ENCODE measurements around the gene PRKG1.

PRKG1 gene

DNA sequence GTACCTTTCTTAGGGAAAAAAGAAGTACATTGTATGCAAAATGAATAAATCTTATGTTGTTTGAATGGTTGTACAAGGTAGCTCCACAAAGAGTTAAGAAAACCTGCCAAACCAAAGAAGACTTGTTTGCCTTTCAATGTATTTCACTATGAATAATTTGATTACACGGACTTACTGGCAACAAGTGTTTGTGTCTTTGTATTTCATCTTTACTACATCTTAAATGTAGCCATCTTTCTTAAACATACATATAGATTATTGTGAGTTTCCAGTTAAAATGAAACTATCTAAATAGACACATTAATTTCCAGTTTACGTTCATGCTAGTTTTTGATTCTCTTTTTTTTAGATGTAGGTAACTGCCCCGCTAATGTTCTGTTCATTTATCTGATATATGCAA is 2.8 kb downstream of the PRKG1 start:
- no peak for DNase-seq

DNA sequence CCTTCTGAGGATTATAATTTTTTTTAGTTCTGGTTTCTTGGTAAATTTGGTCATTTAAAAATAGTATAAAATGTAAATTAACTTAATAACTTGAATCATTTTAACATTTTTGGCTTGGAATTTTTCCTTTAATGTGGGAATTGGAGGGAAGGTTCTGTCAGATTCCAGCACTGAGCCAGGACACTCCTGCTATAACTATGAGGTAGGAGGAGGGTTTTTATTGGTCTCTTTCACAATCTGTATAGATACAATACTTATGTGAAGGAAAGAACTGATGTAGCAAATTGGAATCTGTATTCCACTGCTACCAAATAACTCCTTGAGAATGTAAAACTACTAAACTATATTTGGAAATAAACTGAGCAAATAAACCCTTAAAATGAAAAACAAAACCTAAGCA is 3.2 kb downstream of the PRKG1 start:
- no peak for DNase-seq

DNA sequence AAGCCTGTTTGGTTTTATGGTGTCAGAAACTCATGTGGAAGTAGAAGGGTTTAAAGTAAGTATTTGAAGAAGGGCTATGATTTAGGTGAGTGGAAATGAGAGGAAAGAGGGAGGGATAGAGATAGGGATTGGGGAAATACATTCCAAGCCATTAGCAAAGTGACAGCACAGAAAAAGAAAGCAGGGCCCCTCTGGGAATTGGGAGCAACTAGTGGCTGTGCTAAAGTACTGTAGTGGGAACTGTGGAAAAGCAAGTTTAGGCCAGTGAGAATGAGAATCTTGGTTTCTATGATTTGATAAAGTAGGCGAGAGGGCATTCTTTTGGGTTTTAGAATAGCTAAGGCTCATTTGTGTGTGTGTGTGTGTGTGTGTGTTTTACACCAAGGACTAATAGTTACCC is 5.0 kb downstream of the PRKG1 start:
- no peak for DNase-seq

DNA sequence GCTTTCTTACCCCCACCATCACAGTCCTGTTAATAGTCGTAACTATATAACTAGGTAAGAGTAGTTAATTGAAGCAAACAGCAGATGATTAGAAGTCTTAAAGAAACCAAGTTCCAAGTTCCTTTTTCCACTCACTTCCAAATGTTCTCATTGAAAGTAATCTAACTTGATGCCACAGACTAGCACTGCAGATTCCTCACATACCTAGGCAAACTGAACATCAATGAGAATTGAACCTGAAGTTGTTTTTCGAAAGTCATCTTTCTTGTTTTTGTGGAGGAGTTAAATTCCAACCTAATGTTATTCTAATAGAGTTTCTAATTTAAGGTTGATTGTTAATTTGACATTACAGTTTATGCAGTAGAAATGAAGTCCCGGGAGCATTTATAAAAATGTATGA is 5.5 kb downstream of the PRKG1 start:
- DNase-seq = no peak

- DNase-seq = no peak
Measured at GRCh38 chr10:51080311-51081006, 6.2 kb downstream of the PRKG1 start.

GRCh38 chr10:51082857-51083256 is 8.6 kb downstream of the PRKG1 start:
- DNase-seq = no peak

- DNase-seq = no peak
Measured at GRCh38 chr10:51083356-51083853, 9.1 kb downstream of the PRKG1 start.

- no peak for DNase-seq
Measured at GRCh38 chr10:51085204-51085603, 10.9 kb downstream of the PRKG1 start.

GRCh38 chr10:51086710-51087109 is 12.4 kb downstream of the PRKG1 start:
- no peak for DNase-seq

GRCh38 chr10:51087114-51087513 is 12.8 kb downstream of the PRKG1 start:
- no peak for DNase-seq

DNA sequence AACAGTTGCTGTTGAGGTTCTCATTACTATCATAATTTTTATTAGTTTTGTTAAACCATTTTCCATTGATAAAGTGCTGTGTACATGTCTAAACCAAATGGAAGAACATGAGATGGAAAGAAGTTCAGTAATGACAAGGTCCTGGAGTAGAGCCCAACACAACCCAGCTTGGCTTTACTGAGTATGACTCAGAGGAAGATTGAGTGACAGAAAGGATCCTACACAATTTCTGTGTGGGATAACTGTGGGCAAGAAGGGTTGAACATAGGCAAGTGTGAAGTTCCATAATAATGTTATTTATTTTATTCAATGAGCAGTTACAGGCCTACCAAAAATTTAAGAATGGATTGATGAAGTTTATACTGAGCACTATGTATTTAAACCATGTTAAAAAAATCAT is 15.9 kb downstream of the PRKG1 start:
- no peak for DNase-seq

DNA sequence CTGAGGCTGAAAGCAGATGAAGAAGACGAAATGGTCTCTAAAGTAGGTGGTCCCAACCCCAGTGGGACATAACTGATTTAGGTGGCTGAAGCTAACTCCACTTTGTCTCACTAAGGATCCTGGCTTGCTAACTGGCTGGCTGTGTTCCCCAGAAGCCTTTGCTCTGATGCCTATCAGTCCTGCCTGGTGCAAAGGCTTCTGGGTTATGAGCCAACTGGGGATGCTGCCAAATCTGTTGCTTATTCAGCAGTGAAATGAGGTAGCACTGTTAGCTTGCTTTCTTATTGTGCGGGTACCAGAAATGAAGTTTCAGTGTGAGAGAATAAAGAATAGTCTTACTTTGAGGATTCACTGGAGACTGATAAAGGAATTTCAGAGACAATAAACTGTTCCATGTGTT is 18.1 kb downstream of the PRKG1 start:
- no peak for DNase-seq

DNA sequence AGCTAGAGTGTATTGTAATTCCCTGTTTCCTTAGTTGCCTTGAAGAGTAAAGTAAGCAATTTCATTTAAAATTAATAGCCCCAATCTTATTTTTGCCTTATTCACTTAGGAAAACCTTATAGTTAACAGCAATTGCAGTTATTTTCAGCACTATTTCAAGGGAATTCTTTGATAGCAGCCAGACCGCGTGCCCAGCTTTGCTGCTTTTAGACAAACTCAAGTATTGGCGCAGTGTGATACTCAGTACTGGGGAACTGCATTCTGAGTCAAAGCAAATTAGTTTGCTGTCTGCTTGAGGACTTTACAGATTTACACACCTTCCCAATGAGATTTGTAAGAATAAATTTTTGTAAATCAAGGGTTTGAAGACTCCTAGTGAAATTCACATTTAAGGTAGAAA is 21.2 kb downstream of the PRKG1 start:
- DNase-seq = no peak

DNA sequence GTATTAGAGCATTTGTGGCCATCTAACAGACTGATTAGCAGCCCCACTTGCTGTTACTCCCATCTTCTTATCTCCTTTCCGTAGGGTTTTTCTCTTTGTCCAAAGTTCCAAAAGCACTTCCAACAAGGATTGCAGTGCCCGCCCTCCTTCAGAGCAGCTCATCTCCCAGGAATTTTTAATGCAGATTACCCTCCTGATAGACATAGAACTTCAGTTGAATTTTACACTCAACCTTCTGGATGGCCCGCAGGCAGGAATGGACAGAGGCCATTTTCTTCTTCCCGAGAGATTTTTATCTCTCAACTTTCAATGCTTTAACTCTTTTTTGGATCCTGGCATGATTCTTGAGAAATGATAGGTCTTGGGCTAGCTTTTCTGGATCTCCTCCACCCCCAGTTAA is 23.3 kb downstream of the PRKG1 start:
- no peak for DNase-seq

DNA sequence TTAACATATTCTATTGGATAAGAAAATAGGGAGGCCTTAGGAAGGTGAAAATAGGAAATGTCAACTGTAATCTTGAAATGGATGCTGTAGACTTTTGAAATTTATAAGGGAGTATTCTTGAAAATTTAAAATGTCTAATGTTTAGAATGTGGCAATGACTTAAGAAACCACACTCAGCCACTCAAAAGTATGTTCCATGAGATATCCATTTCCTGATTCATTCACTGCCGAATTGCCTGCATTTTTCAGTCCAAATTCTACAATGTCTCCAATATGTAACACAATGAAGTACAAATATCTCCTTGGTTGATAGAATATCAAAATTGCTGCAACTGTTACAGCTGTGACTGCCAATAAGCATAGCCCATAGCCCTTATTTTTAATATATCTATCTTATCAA is 25.9 kb downstream of the PRKG1 start:
- DNase-seq = no peak

- no peak for DNase-seq
Measured at GRCh38 chr10:51103554-51104217, 29.4 kb downstream of the PRKG1 start.

DNA sequence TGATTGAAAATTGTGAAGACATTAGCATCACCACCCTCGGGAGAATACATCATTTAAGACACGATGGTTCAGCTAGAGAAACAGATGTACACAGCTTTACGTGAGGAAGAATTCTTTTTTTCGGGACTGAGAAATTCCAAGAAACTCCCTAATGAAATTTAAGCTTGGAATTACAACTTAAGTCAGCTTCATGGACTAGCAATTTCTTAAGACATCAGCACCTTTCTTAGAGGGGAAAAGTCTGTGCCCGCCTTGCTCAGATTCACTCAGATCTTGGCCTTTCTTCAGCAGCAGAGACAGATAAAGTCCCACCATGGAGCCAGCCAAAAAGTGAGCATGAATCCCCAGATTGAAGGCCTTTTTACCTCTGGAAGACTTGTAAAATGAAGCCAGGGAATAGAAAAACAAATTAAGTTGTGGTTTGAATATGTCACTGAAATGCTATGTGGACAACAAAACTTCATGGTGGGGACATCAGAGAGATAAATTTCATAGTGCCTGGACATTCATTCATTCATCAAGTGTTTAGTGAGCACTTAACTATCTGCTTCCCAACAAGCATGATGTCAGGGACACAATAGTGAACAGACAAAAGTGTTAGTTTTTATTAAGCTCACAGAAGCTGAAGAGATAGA is 32.1 kb downstream of the PRKG1 start:
- DNase-seq = no peak

DNA sequence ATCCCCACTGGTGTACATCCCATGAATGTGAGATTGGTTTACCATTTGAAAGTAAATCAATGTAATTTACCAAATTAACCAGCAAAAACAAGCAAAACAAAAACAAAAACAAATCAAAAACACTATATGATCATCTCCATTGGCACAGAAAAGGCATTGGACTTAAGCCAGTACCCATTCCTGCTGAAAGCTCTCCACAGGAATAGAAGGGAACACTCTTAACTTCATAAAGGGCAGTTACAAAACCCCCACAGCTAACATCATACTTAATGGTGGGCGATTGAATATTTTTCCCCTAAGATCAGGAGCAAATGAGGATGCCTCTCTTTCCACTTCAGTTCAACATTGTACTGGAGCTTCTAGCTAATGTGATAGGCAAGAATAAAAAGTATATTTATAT is 34.1 kb downstream of the PRKG1 start:
- DNase-seq = no peak

- no peak for DNase-seq
Measured at GRCh38 chr10:51109801-51110533, 35.7 kb downstream of the PRKG1 start.

DNA sequence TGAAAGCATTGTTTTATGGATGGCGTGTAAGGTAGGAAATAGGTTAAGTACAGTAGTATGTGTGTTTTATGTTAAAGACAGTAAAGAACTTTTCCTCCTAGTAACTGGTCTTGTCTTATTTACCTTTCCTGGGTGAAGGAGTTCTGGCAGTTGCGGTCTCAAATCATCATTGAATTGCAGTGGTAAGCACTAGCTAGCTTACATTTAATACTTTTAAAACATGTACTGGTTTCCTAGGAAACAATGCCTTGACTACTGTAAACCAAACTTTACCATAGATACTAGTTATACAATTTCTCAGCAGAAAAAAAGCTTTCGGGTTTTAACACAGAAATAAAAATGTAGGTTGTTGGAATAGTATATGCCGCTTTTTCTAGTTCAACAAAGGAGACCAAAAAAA is 37.7 kb downstream of the PRKG1 start:
- DNase-seq = no peak

DNA sequence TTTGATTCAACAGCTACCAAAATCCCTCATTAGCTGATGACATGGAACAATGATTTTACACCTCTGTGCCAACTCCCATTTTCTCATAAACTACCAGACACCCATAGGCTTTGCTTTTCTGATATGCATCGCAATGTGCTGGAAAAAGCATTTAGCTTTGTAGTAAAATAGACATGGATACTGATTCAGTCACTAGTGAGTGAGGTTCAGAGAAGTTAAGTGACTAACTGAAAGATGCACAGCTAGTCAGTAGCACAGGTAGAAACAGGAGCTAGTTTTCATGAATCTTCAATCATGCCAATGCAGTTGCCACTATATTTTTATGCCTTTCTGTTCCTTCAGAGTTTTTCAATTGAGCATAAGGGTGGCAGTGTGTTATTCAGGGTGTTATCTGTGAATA is 38.7 kb downstream of the PRKG1 start:
- no peak for DNase-seq

DNA sequence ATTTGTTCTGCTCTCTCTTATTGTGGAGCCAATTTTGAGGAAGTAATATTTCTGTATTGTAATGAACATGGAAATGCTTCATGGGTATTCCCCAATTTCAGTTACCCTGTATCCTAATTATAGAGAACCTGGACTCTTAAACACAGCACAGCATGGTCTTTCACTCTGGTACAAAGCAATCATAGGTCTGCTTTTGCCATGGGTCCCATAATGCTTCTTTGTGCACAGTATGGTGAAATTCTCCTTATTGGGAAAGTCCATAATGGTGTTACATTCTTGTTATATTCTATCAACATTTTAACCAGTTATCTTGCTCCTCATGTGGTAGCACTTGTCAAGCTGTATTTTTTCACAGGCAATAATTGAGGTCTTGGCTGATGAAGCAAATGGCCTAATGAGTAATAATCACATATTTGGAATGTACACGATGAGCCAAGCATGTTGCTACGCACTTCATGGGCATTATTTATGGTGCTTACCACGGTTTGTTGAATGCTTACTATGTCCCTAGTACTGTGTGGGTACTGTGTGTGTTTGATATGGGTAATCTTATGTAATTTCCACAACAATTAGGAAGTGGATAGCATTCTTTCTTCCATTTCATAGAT is 42.9 kb downstream of the PRKG1 start:
- DNase-seq = no peak

DNA sequence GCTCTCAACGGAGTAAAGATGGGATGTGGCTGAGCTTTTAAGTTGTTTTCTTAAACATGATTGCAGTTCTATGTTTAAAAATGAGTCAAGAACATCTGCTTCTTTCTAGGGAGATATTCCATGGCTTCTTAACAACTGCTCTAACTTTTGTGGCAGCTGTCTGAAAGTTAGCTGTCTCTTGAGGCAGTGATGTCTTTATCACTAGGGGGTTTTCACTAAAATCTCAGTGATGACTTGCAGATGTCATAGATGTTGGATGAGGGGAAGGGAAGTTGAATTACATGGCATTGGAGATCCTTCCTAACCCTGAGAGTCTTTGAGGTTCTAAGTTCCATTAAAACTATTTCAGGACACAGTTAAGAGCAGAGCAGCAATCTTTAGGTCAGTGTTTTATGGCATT is 43.5 kb downstream of the PRKG1 start:
- DNase-seq = no peak
